Heart left ventricle (tissue), 13 donors: ENCODE data around the gene TMEM131L.

Experiments used
- CTCF ChIP-seq, 12 donors: fragments of 200-600 bp; sonication (generic) in 4 of 12; IDR thresholded peaks; one replicate each; pipeline versions ENCODE4 v1.5.0 to v1.8.0; 2018 to 2022; ENCODE audit warnings: antibody characterized with exemption in 12 of 12, mild to moderate bottlenecking in 5 of 12
- POLR2A ChIP-seq, 2 donors: fragments of 450-650 bp; IDR thresholded peaks; one replicate each; pipeline ENCODE4 v1.6.1; 2017; ENCODE audit warnings: antibody characterized with exemption in 2 of 2, mild to moderate bottlenecking in 2 of 2, moderate library complexity in 2 of 2
- donor health status: ischemic (EF 13 %, LVEDD 7.1; RV severe dilation, severe dysfunction).
- donor health status: DM: no; HTN: yes; CAD: no.
- donor health status: DM: no; HTN: no; CAD: no.
- donor health status: ischemic (EF 25% LVEDD 6.9; RV normal size, moderate dysfunction).
- donor health status: ischemic (EF 25% LVEDD 5.7; RV mildly dilated, moderate dysfunction).
- donor health status: ischemic (EF 35%, LVEDD 5.7; RV mildly dilated, moderate dysfunction).
- donor health status: nonischemic (EF 11% LVEDD 7.7; RV severe dilation, severe dysfunction).
- donor health status: DM: yes; HTN: yes; CAD: no.
- donor health status: PGD.
- donor health status: ischemic (EF 29% LVEDD 5.4; RV normal size, mild dysfunction).
- donor health status: nonischemic (EF 23%, LVEDD 6.1; RV moderate dilation, normal function).

DNA sequence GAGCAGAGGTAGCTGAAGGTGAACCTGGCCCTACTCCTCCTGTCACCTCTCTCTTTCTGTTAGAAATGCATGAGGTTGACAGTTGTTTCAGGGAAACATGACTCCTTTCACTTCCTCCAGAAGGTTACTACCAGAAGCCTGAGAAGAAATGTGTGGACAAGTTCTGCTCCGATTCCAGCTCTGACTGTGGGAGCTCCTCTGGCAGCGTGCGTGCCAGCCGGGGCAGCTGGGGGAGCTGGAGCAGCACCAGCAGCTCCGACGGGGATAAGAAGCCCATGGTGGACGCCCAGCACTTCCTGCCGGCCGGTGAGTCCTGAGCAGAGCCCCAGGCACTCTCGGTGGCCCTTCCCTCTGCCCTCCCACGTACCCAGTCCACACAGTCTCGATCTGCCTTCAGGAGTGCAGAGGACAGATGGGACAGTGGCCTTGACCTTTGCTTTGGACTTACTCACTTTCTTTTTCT, 156.6 kb downstream of the TMEM131L start:
- TF ChIP-seq CTCF (IDR thresholded peaks at IDR 0.05) (no peak), POLR2A (IDR thresholded peaks at IDR 0.05) (no peak)
